GM12878 (cell line): ENCODE results near the gene HTR3A. TPM values are rescaled to one million over a fixed set of nuclear protein-coding genes. Genes with fewer than 3 reads are reported as not detected.

Experiments used
- ATAC-seq: fragments of 200-7000 bp; cut with Tn5 transposase; 3 replicates; pipeline ENCODE4 v1.9.1; 2020; ENCODE audit warnings: mild to moderate bottlenecking, moderate library complexity
- BruUV-seq: library from RNA; stranded (reverse); fragments of 400-500 nt; replicated peaks from 2 replicates; lab custom pipeline; 2021; lab: Mats Ljungman, UMichigan
- CTCF ChIA-PET: fragments of 300-600 bp; sonication (Branson Sonifier 250); formaldehyde crosslinking; extraction: SDS; loops from one replicate; lab custom pipeline; 2021; ENCODE audit warnings: inconsistent platforms; lab: Yijun Ruan, JAX
- POLR2A ChIA-PET: fragments of 350-600 bp; formaldehyde crosslinking; extraction: SDS; loops from one replicate; lab custom pipeline; 2021; ENCODE audit warnings: inconsistent platforms; lab: Charles Lee
- RAD21 ChIA-PET: fragments of 300-600 bp; sonication (Branson Sonifier 250); formaldehyde crosslinking; loops from one replicate; lab custom pipeline; 2023; ENCODE audit warnings: antibody characterized with exemption; ENCODE audit not compliant: unreplicated experiment; lab: Charles Lee
- SMC1A ChIA-PET: fragments of 300-600 bp; sonication (Branson Sonifier 250); formaldehyde crosslinking; loops from one replicate; lab custom pipeline; 2023; ENCODE audit not compliant: unreplicated experiment, uncharacterized antibody; lab: Charles Lee
- DNase-seq: peaks from one replicate; pipeline ENCODE4 v3.0.0-alpha.2; 2011; ENCODE audit warnings: low read depth, low spot score
- FAIRE-seq: peaks from 3 replicates; lab custom pipeline; 2011; peaks lifted over from hg19 to GRCh38; lab: Jason Lieb, UNC
- H2AFZ ChIP-seq: 2 replicates; pipeline ENCODE4 v1.6.0; 2011; ENCODE audit warnings: low read depth, low read length, control low read depth; ENCODE audit not compliant: control insufficient read depth
- H3K27ac ChIP-seq: 2 replicates; pipeline ENCODE4 v1.5.1; 2011; ENCODE audit warnings: control low read depth; ENCODE audit not compliant: control insufficient read depth, insufficient read depth
- H3K27me3 ChIP-seq, 2 experiments: replicated peaks in 1 of 2; 2 replicates each; pipeline versions ENCODE4 v1.6.0 to v1.6.1; 2011; ENCODE audit warnings: low read length in 1 of 2; ENCODE audit not compliant: control insufficient read depth in 2 of 2, insufficient read depth in 2 of 2
- H3K36me3 ChIP-seq, 2 experiments: 2 replicates each; pipeline ENCODE4 v1.5.1; 2011; ENCODE audit warnings: low read length in 1 of 2; ENCODE audit not compliant: control insufficient read depth in 2 of 2, insufficient read depth in 2 of 2
- H3K4me1 ChIP-seq: 2 replicates; pipeline ENCODE4 v1.6.1; 2011; ENCODE audit warnings: mild to moderate bottlenecking, low read length, moderate library complexity, mixed read lengths; ENCODE audit not compliant: control insufficient read depth, insufficient read depth
- H3K4me2 ChIP-seq: 2 replicates; pipeline ENCODE4 v1.6.0; 2011; ENCODE audit warnings: control low read depth; ENCODE audit not compliant: control insufficient read depth, insufficient read depth
- H3K4me3 ChIP-seq: fragments of 200-600 bp; sonication (generic); 2 replicates; pipeline ENCODE4 v1.5.1; 2016
- H3K79me2 ChIP-seq: 2 replicates; pipeline ENCODE4 v1.6.0; 2011; ENCODE audit warnings: low read length; ENCODE audit not compliant: control insufficient read depth, insufficient read depth
- H3K9ac ChIP-seq: 2 replicates; pipeline ENCODE4 v1.8.0; 2011; ENCODE audit warnings: low read length, control low read depth, mixed read lengths; ENCODE audit not compliant: control insufficient read depth, insufficient read depth
- H3K9me3 ChIP-seq: replicated peaks from 3 replicates; pipeline ENCODE4 v1.5.1; 2011; ENCODE audit warnings: mild to moderate bottlenecking, low read length; ENCODE audit not compliant: control insufficient read depth, insufficient read depth
- H4K20me1 ChIP-seq: 2 replicates; pipeline ENCODE4 v1.6.0; 2011; ENCODE audit not compliant: control insufficient read depth, insufficient read depth
- CEBPZ ChIP-seq: fragments of 150-350 bp; IDR thresholded peaks from 2 replicates; pipeline ENCODE4 v1.6.1; 2016; ENCODE audit warnings: low read depth, low read length
- ELK1 ChIP-seq: IDR thresholded peaks from 2 replicates; pipeline ENCODE4 v1.6.1; 2012; ENCODE audit warnings: low read depth, low read length, improper control_type of control experiment
- FOXK2 ChIP-seq: fragments of 450-650 bp; IDR thresholded peaks from 2 replicates; pipeline ENCODE4 v1.6.1; 2017; ENCODE audit warnings: mild to moderate bottlenecking, moderate library complexity
- HCFC1 ChIP-seq: fragments of 150-350 bp; IDR thresholded peaks from 2 replicates; pipeline ENCODE4 v1.6.1; 2014; ENCODE audit warnings: low read length
- HDAC2 ChIP-seq: fragments of 200-600 bp; sonication (generic); IDR thresholded peaks from 2 replicates; pipeline ENCODE4 v1.6.1; 2017
- IKZF1 ChIP-seq: fragments of 450-650 bp; conservative IDR thresholded peaks from 2 replicates; pipeline ENCODE4 v1.6.1; 2017; ENCODE audit warnings: antibody characterized with exemption, mild to moderate bottlenecking
- MTA2 ChIP-seq: fragments of 450-650 bp; IDR thresholded peaks from 2 replicates; pipeline ENCODE4 v1.6.1; 2016; ENCODE audit warnings: low read depth, mild to moderate bottlenecking, moderate library complexity
- NFYA ChIP-seq: IDR thresholded peaks from 2 replicates; pipeline ENCODE4 v1.6.1; 2011; ENCODE audit warnings: low read depth, mild to moderate bottlenecking, low read length, improper control_type of control experiment, borderline replicate concordance
- NR2C2 ChIP-seq: IDR thresholded peaks from 2 replicates; pipeline ENCODE4 v1.6.1; 2011; ENCODE audit warnings: borderline replicate concordance, low read depth; ENCODE audit not compliant: control insufficient read depth, insufficient read length
- POU2F2 ChIP-seq: IDR thresholded peaks from 3 replicates; pipeline ENCODE4 v1.6.1; 2011; ENCODE audit warnings: low read depth, mild to moderate bottlenecking, low read length, borderline replicate concordance
- RELA ChIP-seq: fragments of 450-650 bp; IDR thresholded peaks from 2 replicates; pipeline ENCODE4 v1.8.0; 2014; ENCODE audit warnings: borderline replicate concordance; ENCODE audit not compliant: partially characterized antibody
- RFX5 ChIP-seq: IDR thresholded peaks from 2 replicates; pipeline ENCODE4 v1.6.1; 2011; ENCODE audit warnings: low read depth, low read length, improper control_type of control experiment
- SMC3 ChIP-seq: IDR thresholded peaks from 2 replicates; pipeline ENCODE4 v1.6.1; 2011; ENCODE audit warnings: low read length, improper control_type of control experiment, borderline replicate concordance
- TAF1 ChIP-seq: IDR thresholded peaks from 2 replicates; pipeline ENCODE4 v1.6.1; 2011; ENCODE audit warnings: mild to moderate bottlenecking, low read depth, low read length, borderline replicate concordance
- USF1 ChIP-seq: IDR thresholded peaks from 2 replicates; pipeline ENCODE4 v1.6.1; 2011; ENCODE audit warnings: borderline replicate concordance, low read depth, mild to moderate bottlenecking, moderate library complexity, mixed read lengths, low read length; ENCODE audit not compliant: insufficient read depth; ENCODE audit errors: extremely low read length
- YY1 ChIP-seq: IDR thresholded peaks from 2 replicates; pipeline ENCODE4 v1.6.1; 2011; ENCODE audit warnings: low read depth, mild to moderate bottlenecking, low read length
- WGBS: methylation state at CpG from one replicate; pipeline ENCODE4 v1.1.6; 2016; ENCODE audit warnings: low lambda C conversion rate; ENCODE audit not compliant: insufficient replicate concordance, insufficient coverage; ENCODE audit errors: missing lambda C conversion rate; 5-methylcytosine and 5-hydroxymethylcytosine counted together
- in situ Hi-C: fragments of 300-500 bp; cut with MboI; formaldehyde crosslinking; loops from 9 replicates; pipeline ENCODE4 v1.14.3; 2018; ENCODE audit warnings: mixed read lengths
- intact Hi-C: fragments of 100-400 bp; cut with micrococcal nuclease; formaldehyde crosslinking; loops from one replicate; pipeline ENCODE4 v1.14.2; 2022; ENCODE audit not compliant: unreplicated experiment
- polyA plus RNA-seq, 11 experiments: library from polyadenylated mRNA; depleted of rRNA in 4 of 11; unstranded in 6 of 11; stranded (reverse) in 5 of 11; fragments of >200 nt; fragmentation: Nextera tagmentation in 4 of 11; fragmentation: Illumina TruSeq in 1 of 11; extraction: Ambion mirVana in 4 of 11; extraction: Trizol in 1 of 11; gene quantifications; 1 replicate in 1 of 11; 2 replicates in 10 of 11; pipeline versions ENCODE4 v1.2.1 to v1.2.3, GENCODE V29; 2011 to 2016; ENCODE audit warnings: inconsistent platforms in 2 of 11, missing spikeins in 2 of 11, low read depth in 1 of 11
- total RNA-seq, 4 experiments: library from RNA; depleted of rRNA in 3 of 4; stranded (reverse); fragments of >200 nt in 3 of 4; fragmentation: Illumina TruSeq in 1 of 4; extraction: Trizol in 1 of 4; gene quantifications; 2 replicates each; pipeline versions ENCODE4 v1.2.1 to v1.2.3, GENCODE V29; 2013 to 2021

The HTR3A gene
- total and polyA plus RNA-seq, 10 of the 15 experiments (the other 5 are each of a cell fraction or from before 2014, with no cell fraction given), result not detected

GRCh38 chr11:114016986-114017385, 42.1 kb downstream of the HTR3A start (continued):
- no peak for TF ChIP-seq USF1

GRCh38 chr11:114017723-114018122, 42.8 kb downstream of the HTR3A start:
- CTCF ChIA-PET, result no interaction called here
- no peaks in the 10 kb centered on the region for H3K4me1 ChIP-seq
- RAD21 ChIA-PET, result no interaction called here
- H4K20me1 ChIP-seq, result no peaks in the 10 kb centered on the region
- intact Hi-C loops, result no loop called here
- no peak for FAIRE-seq
- no peak overlapping the region for H3K4me3 ChIP-seq
- no peak overlapping the region for H3K9ac ChIP-seq
- no TSS peak for BruUV-seq
- DNase-seq, result no peak
- no peak overlapping the region for H3K27ac ChIP-seq
- in situ Hi-C loops, result no loop called here
- H3K27me3 ChIP-seq, result no peaks in the 10 kb centered on the region
- 21% methylated on average over 2 of the region's 2 CpGs for WGBS
- no peaks in the 10 kb centered on the region for H3K9me3 ChIP-seq
- no peak for TF ChIP-seq TAF1
- TF ChIP-seq RELA, result no peak
- TF ChIP-seq HDAC2, result no peak
- no peak for TF ChIP-seq IKZF1
- no peak for TF ChIP-seq FOXK2
- TF ChIP-seq MTA2, result no peak
- no peak for TF ChIP-seq NFYA
- no peak for TF ChIP-seq CEBPZ
- no peak for TF ChIP-seq SMC3
- TF ChIP-seq NR2C2, result no peak
- no peak for TF ChIP-seq POU2F2
- no peak for TF ChIP-seq HCFC1
- no peak for TF ChIP-seq RFX5
- TF ChIP-seq ELK1, result no peak
- TF ChIP-seq YY1, result no peak
- no peaks in the 10 kb centered on the region for H3K79me2 ChIP-seq
- ATAC-seq, result no peak
- POLR2A ChIA-PET, result no interaction called here
- no peak overlapping the region for H2AFZ ChIP-seq
- no peaks in the 10 kb centered on the region for H3K36me3 ChIP-seq
- no peak overlapping the region for H3K4me2 ChIP-seq
- SMC1A ChIA-PET, result no interaction called here
